Heart right ventricle (tissue), 16 donors: ENCODE data around the gene CDKN2AIP. TPM values are rescaled to one million over a fixed set of nuclear protein-coding genes. Genes with fewer than 3 reads are reported as not detected.
"Not testable (repeated sequence)": the region's sequence is repeated elsewhere in the genome, so short reads cannot be mapped to it uniquely, and the experiment has no call there.

Experiments
- ATAC-seq, 8 donors: fragments of 200-7000 bp; cut with Tn5 transposase; one replicate each; pipeline ENCODE4 v1.9.1; 2020; ENCODE audit warnings: mild to moderate bottlenecking in 8 of 8, moderate library complexity in 8 of 8, moderate number of reproducible peaks in 1 of 8
- DNase-seq, 2 donors: peaks; one replicate each; pipeline ENCODE4 v3.0.0-alpha.2; 2020
- H3K27ac ChIP-seq, 10 donors: fragments of 200-600 bp; sonication (generic) in 2 of 10; one replicate each; pipeline versions ENCODE4 v1.5.0 to v1.8.0; 2020 to 2022; ENCODE audit warnings: mild to moderate bottlenecking in 3 of 10
- H3K27me3 ChIP-seq, 7 donors: fragments of 200-600 bp; one replicate each; pipeline ENCODE4 v1.8.0; 2021 to 2022; ENCODE audit warnings: mild to moderate bottlenecking in 2 of 7
- H3K36me3 ChIP-seq, 9 donors: fragments of 200-600 bp; sonication (generic) in 1 of 9; one replicate each; pipeline versions ENCODE4 v1.5.0 to v1.8.0; 2020 to 2022; ENCODE audit warnings: mild to moderate bottlenecking in 2 of 9
- H3K4me1 ChIP-seq, 9 donors: fragments of 200-600 bp; sonication (generic) in 1 of 9; one replicate each; pipeline versions ENCODE4 v1.5.0 to v1.8.0; 2020 to 2022; ENCODE audit warnings: mild to moderate bottlenecking in 4 of 9
- H3K4me3 ChIP-seq, 10 donors: fragments of 200-600 bp; sonication (generic) in 2 of 10; one replicate each; pipeline versions ENCODE4 v1.5.0 to v1.8.0; 2020 to 2022; ENCODE audit warnings: mild to moderate bottlenecking in 7 of 10, moderate library complexity in 2 of 10
- H3K9me3 ChIP-seq, 11 donors: fragments of 200-600 bp in 10 of 11; sonication (generic) in 2 of 11; one replicate each; pipeline versions ENCODE4 v1.5.0 to v1.8.0; 2013 to 2022; ENCODE audit warnings: mild to moderate bottlenecking in 2 of 11, control low read depth in 1 of 11, moderate library complexity in 1 of 11
- WGBS, 2 donors: extraction: QIAGEN DNeasy Blood & Tissue Kit; methylation state at CpG; one replicate each; pipeline ENCODE4 v1.1.7; 2013; ENCODE audit warnings: inconsistent platforms in 1 of 2; 5-methylcytosine and 5-hydroxymethylcytosine counted together
- intact Hi-C, 10 donors: fragments of 100-400 bp; cut with DNase I; formaldehyde crosslinking; loops; one replicate each; pipeline versions ENCODE4 v1.11.1 to v1.14.2; 2022
- polyA plus RNA-seq, 2 donors: library from polyadenylated mRNA; stranded (reverse); fragments of 200-250 nt; gene quantifications; one replicate each; pipeline ENCODE4 v1.2.3, GENCODE V29; 2013
- total RNA-seq, 10 donors: library from RNA; stranded (reverse); fragmentation: NEBNext Ultra II Directional in 3 of 10; extraction: Animal tissue kit (Norgen Biotek cat#: 25700) in 3 of 10; gene quantifications; one replicate each; pipeline versions ENCODE4 v1.2.1 to v1.2.4, GENCODE V29; 2021 to 2023
- TF ChIP-seq, protein P1 (sequence below), 9 donors: fragments of 200-600 bp; sonication (generic) in 2 of 9; IDR thresholded peaks; one replicate each; pipeline versions ENCODE4 v1.5.0 to v1.8.0; 2021 to 2022; ENCODE audit warnings: antibody characterized with exemption in 9 of 9, mild to moderate bottlenecking in 5 of 9, moderate library complexity in 1 of 9
- donor health status: Arrhythmogenic right ventricular cardiomyopathy.
- donor health status: ischemic (EF 13 %, LVEDD 7.1; RV severe dilation, severe dysfunction).
- donor health status: healthy with polysubstance abuse.
- donor health status: DM: no; HTN: yes; CAD: no.
- donor health status: DM: no; HTN: no; CAD: no.
- donor health status: ischemic (EF 25% LVEDD 6.9; RV normal size, moderate dysfunction).
- donor health status: ischemic (EF 25% LVEDD 5.7; RV mildly dilated, moderate dysfunction).
- donor health status: healthy.
- donor health status: DM: yes; HTN: yes; CAD: no.
- donor health status: Ischemic cardiomyopathy.
- donor health status: ischemic (EF 35%, LVEDD 5.7; RV mildly dilated, moderate dysfunction).
- donor health status: nonischemic (EF 11% LVEDD 7.7; RV severe dilation, severe dysfunction).
- donor health status: DM: yes; HTN: yes; CAD: no.
- donor health status: PGD.
- donor health status: ischemic (EF 29% LVEDD 5.4; RV normal size, mild dysfunction).
- donor health status: nonischemic (EF 23%, LVEDD 6.1; RV moderate dilation, normal function).

CDKN2AIP gene
- total and polyA plus RNA-seq, 12 donors = 5.6 to 12.7 (median 9.7) TPM

DNA sequence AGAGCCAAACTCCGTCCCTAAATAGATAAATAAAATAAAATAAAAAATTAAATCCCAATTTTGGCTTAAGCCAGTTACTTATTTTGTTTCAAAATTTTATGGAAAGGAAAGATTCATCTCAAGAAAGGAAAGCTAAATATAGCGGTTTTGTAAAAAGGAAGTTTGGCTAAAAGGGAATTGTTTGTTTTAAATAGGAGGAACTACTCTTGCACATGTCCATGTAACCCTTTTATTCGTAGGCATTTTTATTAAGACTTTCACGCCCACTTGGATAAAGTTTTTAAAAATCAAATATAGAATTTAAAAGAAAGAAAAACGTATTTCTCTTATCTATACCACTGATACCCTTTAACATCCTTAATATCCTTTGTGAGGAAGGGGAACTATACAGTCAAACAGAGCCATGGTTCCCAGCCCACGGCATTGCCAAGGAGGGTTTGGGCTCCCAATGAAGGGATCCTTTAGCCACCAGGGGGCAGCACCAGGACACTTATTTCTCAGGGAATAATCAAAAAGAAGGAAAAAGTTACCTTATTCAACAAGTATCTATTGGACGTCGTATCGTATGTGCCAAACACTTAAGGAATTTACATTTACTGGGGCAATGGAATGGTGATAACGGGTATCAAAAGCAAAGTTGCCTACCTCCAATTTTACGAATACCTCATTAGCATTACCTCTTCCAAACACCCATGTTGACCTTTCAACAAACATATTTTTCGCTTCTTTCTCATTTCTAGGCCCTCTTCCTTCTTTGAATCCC lies 27.7 kb downstream of the CDKN2AIP start:
- Histone ChIP-seq H3K4me3 (peak overlapping the region in 6 of 10 donors; percentile 3 to 36 (median 12)), H3K4me1 (peaks cover 0 to 25% (median 8%) of the 10 kb centered on the region in 9 donors)
- intact Hi-C loops = loop anchor here (1.0 to 10.0 kb wide), 9 partner anchors 35 to 695 kb away; partner anchors contain the start of genes RWDD4 (in 4 of the 10), TRAPPC11 (in 4 of the 10) and ING2 (in 1 of the 10)

DNA sequence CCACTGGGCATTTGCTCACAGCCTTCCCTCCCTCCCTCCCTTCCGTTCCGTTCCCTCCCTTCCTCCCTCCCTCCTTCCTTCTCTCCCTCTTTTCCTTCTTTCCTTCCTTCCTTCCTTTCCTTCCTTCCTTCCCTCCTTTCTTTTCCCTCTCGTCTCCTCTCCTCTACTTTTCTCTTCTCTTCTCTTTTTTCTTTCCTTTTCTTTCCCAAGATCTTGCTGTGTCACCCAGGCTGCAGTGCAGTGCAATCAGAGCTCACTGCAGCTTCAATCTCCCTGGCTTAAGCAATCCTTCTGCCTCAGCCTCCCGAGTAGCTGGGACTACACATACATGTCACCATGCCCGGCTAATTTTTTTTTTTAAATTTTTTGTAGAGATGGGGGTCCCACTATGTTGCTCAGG lies 33.7 kb downstream of the CDKN2AIP start:
- Histone ChIP-seq H3K27me3 (peaks cover 0 to 8% (median 0%) of the 10 kb centered on the region in 7 donors), H3K27ac (no peak overlapping the region), H3K36me3 (no peaks in the 10 kb centered on the region), H3K9me3 (no peaks in the 10 kb centered on the region), H3K4me3 (no peak overlapping the region), H3K4me1 (peaks cover 0 to 5% (median 0%) of the 10 kb centered on the region in 9 donors)
- TF ChIP-seq, protein P1, sequence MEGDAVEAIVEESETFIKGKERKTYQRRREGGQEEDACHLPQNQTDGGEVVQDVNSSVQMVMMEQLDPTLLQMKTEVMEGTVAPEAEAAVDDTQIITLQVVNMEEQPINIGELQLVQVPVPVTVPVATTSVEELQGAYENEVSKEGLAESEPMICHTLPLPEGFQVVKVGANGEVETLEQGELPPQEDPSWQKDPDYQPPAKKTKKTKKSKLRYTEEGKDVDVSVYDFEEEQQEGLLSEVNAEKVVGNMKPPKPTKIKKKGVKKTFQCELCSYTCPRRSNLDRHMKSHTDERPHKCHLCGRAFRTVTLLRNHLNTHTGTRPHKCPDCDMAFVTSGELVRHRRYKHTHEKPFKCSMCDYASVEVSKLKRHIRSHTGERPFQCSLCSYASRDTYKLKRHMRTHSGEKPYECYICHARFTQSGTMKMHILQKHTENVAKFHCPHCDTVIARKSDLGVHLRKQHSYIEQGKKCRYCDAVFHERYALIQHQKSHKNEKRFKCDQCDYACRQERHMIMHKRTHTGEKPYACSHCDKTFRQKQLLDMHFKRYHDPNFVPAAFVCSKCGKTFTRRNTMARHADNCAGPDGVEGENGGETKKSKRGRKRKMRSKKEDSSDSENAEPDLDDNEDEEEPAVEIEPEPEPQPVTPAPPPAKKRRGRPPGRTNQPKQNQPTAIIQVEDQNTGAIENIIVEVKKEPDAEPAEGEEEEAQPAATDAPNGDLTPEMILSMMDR (IDR thresholded peaks at IDR 0.05) = no peak
- WGBS, 2 donors = 35 to 40% methylated on average over 5 of the region's 5 CpGs
- no peak for ATAC-seq
- DNase-seq = no peak
- intact Hi-C loops = loop anchor here in 6 of 10 donors (10.0 kb wide), 3 partner anchors 127 to 687 kb away; partner anchors contain the start of genes RWDD4 (in 4 of the 6) and TRAPPC11 (in 4 of the 6)

More for the DNA sequence above, 27.7 kb downstream of the CDKN2AIP start:
- Histone ChIP-seq H3K36me3 (no peaks in the 10 kb centered on the region), H3K27ac (peak overlapping the region in 4 of 10 donors; percentile 16 to 53 (median 30)), H3K9me3 (peaks cover 0 to 4% (median 0%) of the 10 kb centered on the region in 11 donors), H3K27me3 (peaks cover 0 to 8% (median 0%) of the 10 kb centered on the region in 7 donors)
- 25 to 32% methylated on average over 12 of the region's 12 CpGs for WGBS, 2 donors
- peak; percentile 68 to 95 (median 92) for ATAC-seq
- peak; percentile 78 to 88 for DNase-seq
- TF ChIP-seq, protein P1 (IDR thresholded peaks at IDR 0.05) = peak; percentile 85 to 97 (median 91)

DNA sequence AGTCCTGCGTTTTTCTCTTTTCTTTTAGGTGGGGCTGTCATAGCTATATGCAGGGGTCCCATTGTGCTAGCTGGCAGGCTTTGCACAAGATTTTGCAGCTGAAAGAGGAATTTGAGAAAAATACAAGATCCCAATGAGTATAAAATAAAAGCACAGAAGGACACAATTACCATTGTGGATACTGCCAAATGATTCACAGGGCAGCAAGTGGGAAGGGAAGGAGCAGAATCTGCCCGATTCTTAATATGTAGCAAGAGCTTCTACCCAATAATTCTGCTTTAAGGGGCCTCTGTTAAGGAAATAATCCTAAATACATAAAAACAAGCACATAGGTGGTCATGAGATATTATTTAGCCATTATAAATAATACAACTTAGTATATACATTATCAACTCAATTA lies 34.5 kb downstream of the CDKN2AIP start:
- ATAC-seq (no peak), DNase-seq (no peak)
- TF ChIP-seq, protein P1 (IDR thresholded peaks at IDR 0.05) = no peak
- peaks cover 0 to 5% (median 0%) of the 10 kb centered on the region in 9 donors for H3K4me1 ChIP-seq
- H3K9me3 ChIP-seq = no peaks in the 10 kb centered on the region
- 78 to 83% methylated on average over 2 of the region's 2 CpGs for WGBS, 2 donors
- intact Hi-C loops = loop anchor here in 6 of 10 donors (10.0 kb wide), 3 partner anchors 126 to 686 kb away; partner anchors contain the start of genes RWDD4 (in 4 of the 6) and TRAPPC11 (in 4 of the 6)
- peaks cover 0 to 8% (median 0%) of the 10 kb centered on the region in 7 donors for H3K27me3 ChIP-seq
- no peak overlapping the region for H3K4me3 ChIP-seq
- no peak overlapping the region for H3K27ac ChIP-seq
- H3K36me3 ChIP-seq = no peaks in the 10 kb centered on the region

DNA sequence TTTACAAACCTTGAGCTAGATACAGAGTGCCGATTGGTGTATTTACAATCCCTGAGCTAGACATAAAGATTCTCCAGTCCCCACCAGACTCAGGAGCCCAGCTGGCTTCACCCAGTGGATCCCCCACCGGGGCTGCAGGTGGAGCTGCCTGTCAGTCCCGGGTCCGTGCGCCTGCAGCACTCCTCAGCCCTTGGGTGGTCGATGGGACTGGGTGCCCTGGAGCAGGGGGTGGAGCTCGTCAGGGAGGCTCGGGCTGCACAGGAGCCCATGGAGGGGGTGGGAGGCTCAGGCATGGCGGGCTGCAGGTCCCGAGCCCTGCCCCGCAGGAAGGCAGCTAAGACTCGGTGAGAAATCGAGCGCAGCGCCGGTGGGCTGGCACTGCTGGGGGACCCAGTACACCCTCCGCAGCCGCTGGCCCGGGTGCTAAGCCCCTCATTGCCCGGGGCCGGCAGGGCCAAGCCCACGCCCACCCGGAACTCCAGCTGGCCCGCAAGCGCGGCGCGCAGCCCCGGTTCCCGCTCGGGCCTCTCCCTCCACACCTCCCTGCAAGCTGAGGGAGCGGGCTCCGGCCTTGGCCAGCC lies 38.2 kb downstream of the CDKN2AIP start:
- H3K36me3 ChIP-seq, H3K27me3 ChIP-seq, ATAC-seq, H3K4me3 ChIP-seq, H3K9me3 ChIP-seq, DNase-seq, H3K27ac ChIP-seq, H3K4me1 ChIP-seq, intact Hi-C loops: not testable (repeated sequence)
- 96 to 97% methylated on average over 23 to 33 of the region's 33 CpGs for WGBS, 2 donors
